ENCODE results near the gene HSBP1L1. TPM values are rescaled to one million over a fixed set of nuclear protein-coding genes. Genes with fewer than 3 reads are reported as not detected.

HSBP1L1 gene
- total and polyA plus RNA-seq, 2 donors (not counting 1 experiment from before 2014, with no cell fraction given) = 13.4 to 24.6 TPM

- peaks cover under 1% of the 10 kb centered on the region for H3K36me3 ChIP-seq (ENCODE audit: control insufficient read depth, insufficient read depth, low read length)
- H3K4me2 ChIP-seq (ENCODE audit: extremely low read depth, insufficient read depth, low read length) = no peak overlapping the region
- peaks cover 20% of the 10 kb centered on the region for H3K79me2 ChIP-seq (ENCODE audit: control insufficient read depth, insufficient read depth, low read length)
- TF ChIP-seq CTCF (conservative IDR thresholded peaks at IDR 0.05 in 1 of 2, IDR thresholded peaks at IDR 0.05 in 1 of 2; ENCODE audit: low read depth in 1 of 2, low read length in 2 of 2) (no peak), EZH2 (IDR thresholded peaks at IDR 0.05; ENCODE audit: low read length, missing control alignments) (no peak)
- no peak overlapping the region for H3K9ac ChIP-seq (ENCODE audit: insufficient read depth, low read length)
- no peaks in the 10 kb centered on the region for H3K27me3 ChIP-seq (ENCODE audit: control insufficient read depth, insufficient read depth, low read length)
- no peak overlapping the region for H3K4me3 ChIP-seq (replicated peaks in 1 of 4; ENCODE audit: control extremely low read depth in 1 of 4, insufficient read depth in 1 of 4, low read depth in 3 of 4, low read length in 4 of 4)
- H3K4me1 ChIP-seq (ENCODE audit: control insufficient read depth, extremely low read depth, insufficient read depth, low read length) = peaks cover 5% of the 10 kb centered on the region
- H2AFZ ChIP-seq (ENCODE audit: low read length) = no peak overlapping the region
- no peaks in the 10 kb centered on the region for H4K20me1 ChIP-seq (ENCODE audit: control insufficient read depth, extremely low read depth, insufficient read depth, low read length)
- H3K27ac ChIP-seq (ENCODE audit: insufficient read depth, low read length) = no peak overlapping the region
- DNase-seq (ENCODE audit: low read depth in 2 of 2) = no peak
- H3K9me3 ChIP-seq (ENCODE audit: control insufficient read depth, insufficient read depth, low read depth, low read length) = no peaks in the 10 kb centered on the region
Measured at GRCh38 chr18:79932907-79933306, 31.5 kb upstream of the HSBP1L1 start.

GRCh38 chr18:79933765-79934164 is 30.7 kb upstream of the HSBP1L1 start:
- Histone ChIP-seq H4K20me1 (ENCODE audit: control insufficient read depth, extremely low read depth, insufficient read depth, low read length) (no peaks in the 10 kb centered on the region), H3K4me1 (ENCODE audit: control insufficient read depth, extremely low read depth, insufficient read depth, low read length) (peaks cover 5% of the 10 kb centered on the region), H3K9me3 (ENCODE audit: control insufficient read depth, insufficient read depth, low read depth, low read length) (no peaks in the 10 kb centered on the region), H3K27me3 (ENCODE audit: control insufficient read depth, insufficient read depth, low read length) (no peaks in the 10 kb centered on the region), H3K36me3 (ENCODE audit: control insufficient read depth, insufficient read depth, low read length) (no peaks in the 10 kb centered on the region), H3K4me2 (ENCODE audit: extremely low read depth, insufficient read depth, low read length) (no peak overlapping the region), H2AFZ (ENCODE audit: low read length) (no peak overlapping the region), H3K9ac (ENCODE audit: insufficient read depth, low read length) (no peak overlapping the region), H3K4me3 (replicated peaks in 1 of 4; ENCODE audit: control extremely low read depth in 1 of 4, insufficient read depth in 1 of 4, low read depth in 3 of 4, low read length in 4 of 4) (no peak overlapping the region), H3K27ac (ENCODE audit: insufficient read depth, low read length) (no peak overlapping the region), H3K79me2 (ENCODE audit: control insufficient read depth, insufficient read depth, low read length) (peaks cover 20% of the 10 kb centered on the region)
- TF ChIP-seq CTCF (conservative IDR thresholded peaks at IDR 0.05 in 1 of 2, IDR thresholded peaks at IDR 0.05 in 1 of 2; ENCODE audit: low read depth in 1 of 2, low read length in 2 of 2) (peak in 1 of 2 donors; percentile 33), EZH2 (IDR thresholded peaks at IDR 0.05; ENCODE audit: low read length, missing control alignments) (no peak)
- peak in 1 of 2 donors; percentile 28 for DNase-seq (ENCODE audit: low read depth in 2 of 2)

DNA sequence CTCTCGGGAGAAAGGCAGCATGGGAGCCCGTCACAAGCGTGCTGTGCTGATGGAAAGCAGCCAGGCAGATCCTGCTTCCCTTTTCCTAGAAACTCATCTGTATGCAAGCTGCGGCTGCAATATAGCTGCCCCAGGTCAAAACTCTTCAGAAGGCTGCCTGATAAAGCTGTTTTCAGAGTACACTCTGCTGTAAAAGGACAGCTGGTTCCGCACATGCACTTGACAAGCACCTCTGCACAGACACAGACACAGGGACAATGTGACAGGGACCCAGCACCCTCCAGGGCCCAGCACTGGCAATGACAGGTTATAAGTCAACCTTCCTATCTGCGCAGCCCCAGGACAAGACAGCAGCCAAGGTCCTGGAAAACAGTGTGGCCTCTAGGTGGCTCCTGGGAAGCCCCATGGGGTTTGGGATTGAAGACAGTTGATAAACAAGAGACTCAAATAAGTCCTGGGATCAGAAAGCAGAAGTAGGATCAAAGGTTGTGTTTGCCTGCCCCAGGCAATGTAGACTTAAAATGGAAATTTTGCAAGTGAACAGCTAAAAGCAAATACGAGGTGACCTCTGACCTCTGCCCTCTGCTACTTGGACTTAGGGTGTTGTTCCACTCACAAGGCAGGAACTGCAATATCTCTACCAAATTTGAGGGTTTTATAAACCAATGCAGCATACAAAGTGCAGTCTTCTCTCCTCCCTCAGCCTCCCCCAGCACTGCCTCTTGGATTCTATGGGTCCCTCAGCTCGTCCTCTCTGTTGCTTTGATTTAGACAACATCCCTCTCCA is 29.9 kb upstream of the HSBP1L1 start:
- Histone ChIP-seq H3K27me3 (ENCODE audit: control insufficient read depth, insufficient read depth, low read length) (no peaks in the 10 kb centered on the region), H3K79me2 (ENCODE audit: control insufficient read depth, insufficient read depth, low read length) (peaks cover 21% of the 10 kb centered on the region), H3K27ac (ENCODE audit: insufficient read depth, low read length) (no peak overlapping the region), H2AFZ (ENCODE audit: low read length) (no peak overlapping the region), H3K9ac (ENCODE audit: insufficient read depth, low read length) (no peak overlapping the region), H4K20me1 (ENCODE audit: control insufficient read depth, extremely low read depth, insufficient read depth, low read length) (no peaks in the 10 kb centered on the region), H3K36me3 (ENCODE audit: control insufficient read depth, insufficient read depth, low read length) (no peaks in the 10 kb centered on the region), H3K4me1 (ENCODE audit: control insufficient read depth, extremely low read depth, insufficient read depth, low read length) (peaks cover 5% of the 10 kb centered on the region), H3K4me2 (ENCODE audit: extremely low read depth, insufficient read depth, low read length) (no peak overlapping the region), H3K9me3 (ENCODE audit: control insufficient read depth, insufficient read depth, low read depth, low read length) (no peaks in the 10 kb centered on the region), H3K4me3 (replicated peaks in 1 of 4; ENCODE audit: control extremely low read depth in 1 of 4, insufficient read depth in 1 of 4, low read depth in 3 of 4, low read length in 4 of 4) (no peak overlapping the region)
- DNase-seq (ENCODE audit: low read depth in 2 of 2) = no peak
- TF ChIP-seq EZH2 (IDR thresholded peaks at IDR 0.05; ENCODE audit: low read length, missing control alignments) (no peak), CTCF (conservative IDR thresholded peaks at IDR 0.05 in 1 of 2, IDR thresholded peaks at IDR 0.05 in 1 of 2; ENCODE audit: low read depth in 1 of 2, low read length in 2 of 2) (no peak)

All from fibroblast of lung (primary cell).